RPMI8226 (cell line): ENCODE measurements around the gene KBTBD3.
"Not testable (repeated sequence)": the region's sequence is repeated elsewhere in the genome, so short reads cannot be mapped to it uniquely, and the experiment has no call there.

Source experiments
- DNase-seq: peaks from one replicate; pipeline ENCODE4 v3.0.0-alpha.2; 2015

Gene KBTBD3

GRCh38 chr11:106061954-106062949 lies 14.9 kb downstream of the KBTBD3 start:
- no peak for DNase-seq

- no peak for DNase-seq
These were observed 15.8 kb downstream of the KBTBD3 start for GRCh38 chr11:106061249-106061784.

GRCh38 chr11:106059617-106060016 lies 17.5 kb downstream of the KBTBD3 start:
- no peak for DNase-seq

- DNase-seq = not testable (repeated sequence)
These were observed 18.8 kb downstream of the KBTBD3 start for GRCh38 chr11:106058377-106058776.

GRCh38 chr11:106051103-106051502 lies 26.0 kb downstream of the KBTBD3 start:
- no peak for DNase-seq

GRCh38 chr11:106049727-106050476 lies 27.2 kb downstream of the KBTBD3 start:
- no peak for DNase-seq

- no peak for DNase-seq
These were observed 29.5 kb downstream of the KBTBD3 start for GRCh38 chr11:106047631-106048030.

GRCh38 chr11:106043540-106043939 lies 33.6 kb downstream of the KBTBD3 start:
- no peak for DNase-seq

- no peak for DNase-seq
These were observed 44.3 kb downstream of the KBTBD3 start for GRCh38 chr11:106032861-106033260.

- DNase-seq = no peak
These were observed 45.2 kb downstream of the KBTBD3 start for GRCh38 chr11:106031936-106032335.

- no peak for DNase-seq
These were observed 45.8 kb downstream of the KBTBD3 start for GRCh38 chr11:106031202-106031810.

- DNase-seq = no peak
These were observed 46.5 kb downstream of the KBTBD3 start for GRCh38 chr11:106030609-106031008.

- no peak for DNase-seq
These were observed 54.3 kb downstream of the KBTBD3 start for GRCh38 chr11:106022795-106023275.

- peak; percentile 100 for DNase-seq
These were observed 55.0 kb downstream of the KBTBD3 start, which contains the start of gene MSANTD4 for GRCh38 chr11:106021967-106022794. Gene MSANTD4 (minus strand): TSS chr11:106022240. CDS start chr11:106010917, 11,323 bp downstream.

GRCh38 chr11:106021181-106021966 lies 55.8 kb downstream of the KBTBD3 start:
- DNase-seq = no peak

GRCh38 chr11:106017093-106017492 lies 60.1 kb downstream of the KBTBD3 start:
- no peak for DNase-seq

- DNase-seq = no peak
These were observed 62.1 kb downstream of the KBTBD3 start for GRCh38 chr11:106015066-106015465.

GRCh38 chr11:106014620-106015019 lies 62.5 kb downstream of the KBTBD3 start:
- no peak for DNase-seq

GRCh38 chr11:106014035-106014434 lies 63.1 kb downstream of the KBTBD3 start:
- DNase-seq = no peak

GRCh38 chr11:106012744-106013143 lies 64.4 kb downstream of the KBTBD3 start:
- no peak for DNase-seq

- no peak for DNase-seq
These were observed 65.7 kb downstream of the KBTBD3 start for GRCh38 chr11:106011481-106011880.
